Uterus (tissue), 2 donors: ENCODE results near the gene RET.

ENCODE experiments used
- CTCF ChIP-seq, 4 experiments: fragments of 200-600 bp in 2 of 4; fragments of 450-650 bp in 2 of 4; sonication (generic) in 2 of 4; IDR thresholded peaks; one replicate each; pipeline ENCODE4 v1.5.1; 2016 to 2019; ENCODE audit warnings: antibody characterized with exemption in 4 of 4, mild to moderate bottlenecking in 2 of 4, moderate library complexity in 1 of 4
- POLR2A ChIP-seq, 2 donors: fragments of 450-650 bp; IDR thresholded peaks; one replicate each; pipeline ENCODE4 v1.6.1; 2016; ENCODE audit warnings: antibody characterized with exemption in 2 of 2, mild to moderate bottlenecking in 1 of 2, moderate library complexity in 1 of 2

GRCh38 chr10:43134126-43134905 is 57.4 kb downstream of the RET start:
- no peak for TF ChIP-seq CTCF (IDR thresholded peaks at IDR 0.05)
- no peak for TF ChIP-seq POLR2A (IDR thresholded peaks at IDR 0.05)
